ENCODE results near the gene SCAMP4. TPM values are rescaled to one million over a fixed set of nuclear protein-coding genes. Genes with fewer than 3 reads are reported as not detected.
A peak's percentile ranks its signal among the peaks of the same experiment; 100 is the strongest.

SCAMP4 gene
- total and polyA plus RNA-seq, 9 of the 15 experiments (the other 6 are each of a cell fraction or from before 2014, with no cell fraction given) = 0.81 to 45.9 (median 12.8) TPM

DNA sequence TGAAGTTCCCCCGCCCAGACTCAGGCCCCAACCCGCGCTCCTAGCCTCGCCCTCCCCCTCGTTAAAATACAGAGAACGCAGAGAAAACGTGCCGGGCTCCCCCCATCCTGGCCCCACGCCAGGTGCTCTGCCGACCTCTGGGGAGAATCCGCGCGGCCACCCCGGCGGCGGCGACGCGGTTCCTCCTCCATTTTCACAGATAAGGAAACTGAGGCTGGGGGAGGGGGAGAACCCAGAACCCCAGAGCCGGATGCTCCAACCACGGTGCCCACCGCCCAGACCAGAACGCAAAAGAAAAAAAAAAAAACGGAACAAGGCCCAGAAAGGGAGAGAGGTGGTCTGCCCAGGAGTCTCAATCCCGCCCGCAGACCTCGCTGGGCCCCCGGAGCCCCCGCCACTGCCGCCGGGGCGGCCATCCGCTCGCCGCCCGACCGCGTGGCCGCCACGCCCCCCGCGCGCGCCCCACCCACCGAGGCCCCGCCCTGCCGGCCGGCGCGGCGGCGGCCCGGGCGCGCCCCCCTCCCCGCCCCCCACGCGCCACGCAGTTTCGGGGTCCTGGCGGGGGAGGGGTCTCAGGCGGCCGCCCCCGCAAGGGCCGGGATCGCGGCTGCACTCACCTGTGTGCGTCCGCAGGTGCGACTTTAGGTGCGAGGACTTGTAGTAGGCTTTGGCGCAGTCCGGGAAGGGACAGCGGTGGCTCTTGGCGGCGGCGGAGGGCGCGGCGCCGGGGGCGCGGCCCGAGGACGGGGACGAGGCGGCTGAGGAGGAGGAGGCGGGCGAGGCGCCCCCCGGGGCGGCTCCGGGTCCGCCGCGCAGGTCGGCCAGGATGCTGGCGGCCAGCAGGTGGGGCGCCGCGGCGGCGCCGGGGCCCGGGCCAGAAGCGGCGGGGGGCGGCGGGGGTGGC lies 42.5 kb upstream of the SCAMP4 start (continued):
- TF ChIP-seq, protein P1, sequence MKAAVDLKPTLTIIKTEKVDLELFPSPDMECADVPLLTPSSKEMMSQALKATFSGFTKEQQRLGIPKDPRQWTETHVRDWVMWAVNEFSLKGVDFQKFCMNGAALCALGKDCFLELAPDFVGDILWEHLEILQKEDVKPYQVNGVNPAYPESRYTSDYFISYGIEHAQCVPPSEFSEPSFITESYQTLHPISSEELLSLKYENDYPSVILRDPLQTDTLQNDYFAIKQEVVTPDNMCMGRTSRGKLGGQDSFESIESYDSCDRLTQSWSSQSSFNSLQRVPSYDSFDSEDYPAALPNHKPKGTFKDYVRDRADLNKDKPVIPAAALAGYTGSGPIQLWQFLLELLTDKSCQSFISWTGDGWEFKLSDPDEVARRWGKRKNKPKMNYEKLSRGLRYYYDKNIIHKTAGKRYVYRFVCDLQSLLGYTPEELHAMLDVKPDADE (conservative IDR thresholded peaks at IDR 0.05; ENCODE audit: control insufficient read depth, low read depth, low read length) = peak; percentile 16; the same call in 1 of the 2 replicates
- TF ChIP-seq, protein P2, sequence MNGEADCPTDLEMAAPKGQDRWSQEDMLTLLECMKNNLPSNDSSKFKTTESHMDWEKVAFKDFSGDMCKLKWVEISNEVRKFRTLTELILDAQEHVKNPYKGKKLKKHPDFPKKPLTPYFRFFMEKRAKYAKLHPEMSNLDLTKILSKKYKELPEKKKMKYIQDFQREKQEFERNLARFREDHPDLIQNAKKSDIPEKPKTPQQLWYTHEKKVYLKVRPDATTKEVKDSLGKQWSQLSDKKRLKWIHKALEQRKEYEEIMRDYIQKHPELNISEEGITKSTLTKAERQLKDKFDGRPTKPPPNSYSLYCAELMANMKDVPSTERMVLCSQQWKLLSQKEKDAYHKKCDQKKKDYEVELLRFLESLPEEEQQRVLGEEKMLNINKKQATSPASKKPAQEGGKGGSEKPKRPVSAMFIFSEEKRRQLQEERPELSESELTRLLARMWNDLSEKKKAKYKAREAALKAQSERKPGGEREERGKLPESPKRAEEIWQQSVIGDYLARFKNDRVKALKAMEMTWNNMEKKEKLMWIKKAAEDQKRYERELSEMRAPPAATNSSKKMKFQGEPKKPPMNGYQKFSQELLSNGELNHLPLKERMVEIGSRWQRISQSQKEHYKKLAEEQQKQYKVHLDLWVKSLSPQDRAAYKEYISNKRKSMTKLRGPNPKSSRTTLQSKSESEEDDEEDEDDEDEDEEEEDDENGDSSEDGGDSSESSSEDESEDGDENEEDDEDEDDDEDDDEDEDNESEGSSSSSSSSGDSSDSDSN (IDR thresholded peaks at IDR 0.05; ENCODE audit: borderline replicate concordance in 1 of 2, low read depth in 2 of 2, low read length in 2 of 2) = no peak
- TF ChIP-seq CCNT2 (IDR thresholded peaks at IDR 0.05; ENCODE audit: borderline replicate concordance, extremely low read depth, insufficient read length, low read depth, low read length) = peak; percentile 32
- TF ChIP-seq SIN3A (IDR thresholded peaks at IDR 0.05; ENCODE audit: borderline replicate concordance in 2 of 2, control insufficient read depth in 1 of 2, low read depth in 2 of 2, low read length in 2 of 2) = peak; percentile 83 to 98
- TF ChIP-seq CHD1 (IDR thresholded peaks at IDR 0.05; ENCODE audit: low read length) = peak; percentile 36
- TF ChIP-seq, protein P3, sequence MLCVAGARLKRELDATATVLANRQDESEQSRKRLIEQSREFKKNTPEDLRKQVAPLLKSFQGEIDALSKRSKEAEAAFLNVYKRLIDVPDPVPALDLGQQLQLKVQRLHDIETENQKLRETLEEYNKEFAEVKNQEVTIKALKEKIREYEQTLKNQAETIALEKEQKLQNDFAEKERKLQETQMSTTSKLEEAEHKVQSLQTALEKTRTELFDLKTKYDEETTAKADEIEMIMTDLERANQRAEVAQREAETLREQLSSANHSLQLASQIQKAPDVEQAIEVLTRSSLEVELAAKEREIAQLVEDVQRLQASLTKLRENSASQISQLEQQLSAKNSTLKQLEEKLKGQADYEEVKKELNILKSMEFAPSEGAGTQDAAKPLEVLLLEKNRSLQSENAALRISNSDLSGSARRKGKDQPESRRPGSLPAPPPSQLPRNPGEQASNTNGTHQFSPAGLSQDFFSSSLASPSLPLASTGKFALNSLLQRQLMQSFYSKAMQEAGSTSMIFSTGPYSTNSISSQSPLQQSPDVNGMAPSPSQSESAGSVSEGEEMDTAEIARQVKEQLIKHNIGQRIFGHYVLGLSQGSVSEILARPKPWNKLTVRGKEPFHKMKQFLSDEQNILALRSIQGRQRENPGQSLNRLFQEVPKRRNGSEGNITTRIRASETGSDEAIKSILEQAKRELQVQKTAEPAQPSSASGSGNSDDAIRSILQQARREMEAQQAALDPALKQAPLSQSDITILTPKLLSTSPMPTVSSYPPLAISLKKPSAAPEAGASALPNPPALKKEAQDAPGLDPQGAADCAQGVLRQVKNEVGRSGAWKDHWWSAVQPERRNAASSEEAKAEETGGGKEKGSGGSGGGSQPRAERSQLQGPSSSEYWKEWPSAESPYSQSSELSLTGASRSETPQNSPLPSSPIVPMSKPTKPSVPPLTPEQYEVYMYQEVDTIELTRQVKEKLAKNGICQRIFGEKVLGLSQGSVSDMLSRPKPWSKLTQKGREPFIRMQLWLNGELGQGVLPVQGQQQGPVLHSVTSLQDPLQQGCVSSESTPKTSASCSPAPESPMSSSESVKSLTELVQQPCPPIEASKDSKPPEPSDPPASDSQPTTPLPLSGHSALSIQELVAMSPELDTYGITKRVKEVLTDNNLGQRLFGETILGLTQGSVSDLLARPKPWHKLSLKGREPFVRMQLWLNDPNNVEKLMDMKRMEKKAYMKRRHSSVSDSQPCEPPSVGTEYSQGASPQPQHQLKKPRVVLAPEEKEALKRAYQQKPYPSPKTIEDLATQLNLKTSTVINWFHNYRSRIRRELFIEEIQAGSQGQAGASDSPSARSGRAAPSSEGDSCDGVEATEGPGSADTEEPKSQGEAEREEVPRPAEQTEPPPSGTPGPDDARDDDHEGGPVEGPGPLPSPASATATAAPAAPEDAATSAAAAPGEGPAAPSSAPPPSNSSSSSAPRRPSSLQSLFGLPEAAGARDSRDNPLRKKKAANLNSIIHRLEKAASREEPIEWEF (CRISPR knock-in tag; IDR thresholded peaks at IDR 0.05) = no peak
- TF ChIP-seq, protein P4, sequence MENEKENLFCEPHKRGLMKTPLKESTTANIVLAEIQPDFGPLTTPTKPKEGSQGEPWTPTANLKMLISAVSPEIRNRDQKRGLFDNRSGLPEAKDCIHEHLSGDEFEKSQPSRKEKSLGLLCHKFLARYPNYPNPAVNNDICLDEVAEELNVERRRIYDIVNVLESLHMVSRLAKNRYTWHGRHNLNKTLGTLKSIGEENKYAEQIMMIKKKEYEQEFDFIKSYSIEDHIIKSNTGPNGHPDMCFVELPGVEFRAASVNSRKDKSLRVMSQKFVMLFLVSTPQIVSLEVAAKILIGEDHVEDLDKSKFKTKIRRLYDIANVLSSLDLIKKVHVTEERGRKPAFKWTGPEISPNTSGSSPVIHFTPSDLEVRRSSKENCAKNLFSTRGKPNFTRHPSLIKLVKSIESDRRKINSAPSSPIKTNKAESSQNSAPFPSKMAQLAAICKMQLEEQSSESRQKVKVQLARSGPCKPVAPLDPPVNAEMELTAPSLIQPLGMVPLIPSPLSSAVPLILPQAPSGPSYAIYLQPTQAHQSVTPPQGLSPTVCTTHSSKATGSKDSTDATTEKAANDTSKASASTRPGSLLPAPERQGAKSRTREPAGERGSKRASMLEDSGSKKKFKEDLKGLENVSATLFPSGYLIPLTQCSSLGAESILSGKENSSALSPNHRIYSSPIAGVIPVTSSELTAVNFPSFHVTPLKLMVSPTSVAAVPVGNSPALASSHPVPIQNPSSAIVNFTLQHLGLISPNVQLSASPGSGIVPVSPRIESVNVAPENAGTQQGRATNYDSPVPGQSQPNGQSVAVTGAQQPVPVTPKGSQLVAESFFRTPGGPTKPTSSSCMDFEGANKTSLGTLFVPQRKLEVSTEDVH (IDR thresholded peaks at IDR 0.05; ENCODE audit: low read depth, partially characterized antibody) = peak; percentile 19
- peak; percentile 39 for TF ChIP-seq TBP (optimal IDR thresholded peaks at IDR 0.05; ENCODE audit: low read depth, low read length)
- TF ChIP-seq, protein P5, sequence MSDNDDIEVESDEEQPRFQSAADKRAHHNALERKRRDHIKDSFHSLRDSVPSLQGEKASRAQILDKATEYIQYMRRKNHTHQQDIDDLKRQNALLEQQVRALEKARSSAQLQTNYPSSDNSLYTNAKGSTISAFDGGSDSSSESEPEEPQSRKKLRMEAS (CRISPR knock-in tag; IDR thresholded peaks at IDR 0.05) = 0 out of 2 replicates have a peak, but pooled peaks have one; percentile 17
- peak; percentile 39 for TF ChIP-seq RBBP5 (IDR thresholded peaks at IDR 0.05; ENCODE audit: borderline replicate concordance, insufficient read depth, low read length, poor library complexity, severe bottlenecking)
- peak; percentile 84; the same call in 1 of the 2 replicates for TF ChIP-seq ZBTB7A (IDR thresholded peaks at IDR 0.05; ENCODE audit: borderline replicate concordance, control insufficient read depth, low read depth, low read length)

Data from K562 (cell line).